CD14-positive monocyte (primary cell): Measurements from ENCODE around the gene LAMC1. TPM values are rescaled to one million over a fixed set of nuclear protein-coding genes. Genes with fewer than 3 reads are reported as not detected.
A peak's percentile ranks its signal among the peaks of the same experiment; 100 is the strongest.

Source experiments
- DNase-seq, 3 donors: peaks; one replicate each; pipeline ENCODE4 v3.0.0-alpha.2; 2011 to 2022
- H2AFZ ChIP-seq: 2 replicates; pipeline ENCODE4 v1.6.0; 2012; ENCODE audit warnings: mild to moderate bottlenecking, low read depth, low read length, inconsistent platforms; ENCODE audit not compliant: insufficient read depth, poor library complexity, severe bottlenecking
- H3K27ac ChIP-seq, 2 donors: 1 replicate in 1 of 2; 2 replicates in 1 of 2; pipeline ENCODE4 v1.5.1; 2012 to 2013; ENCODE audit warnings: low read length in 2 of 2, control low read depth in 1 of 2, inconsistent platforms in 1 of 2, low read depth in 1 of 2, mild to moderate bottlenecking in 1 of 2
- H3K27me3 ChIP-seq, 2 donors: one replicate each; pipeline versions ENCODE4 v1.6.0 to v1.6.1; 2011 to 2013; ENCODE audit warnings: low read length in 2 of 2; ENCODE audit not compliant: control insufficient read depth in 2 of 2, insufficient read depth in 2 of 2
- H3K36me3 ChIP-seq, 2 donors: replicated peaks in 1 of 2; 1 replicate in 1 of 2; 2 replicates in 1 of 2; pipeline versions ENCODE4 v1.5.1 to v1.6.1; 2012 to 2013; ENCODE audit warnings: low read length in 2 of 2, control low read depth in 1 of 2, inconsistent platforms in 1 of 2, mild to moderate bottlenecking in 1 of 2; ENCODE audit not compliant: insufficient read depth in 2 of 2, control insufficient read depth in 1 of 2
- H3K4me1 ChIP-seq, 2 donors: 1 replicate in 1 of 2; 2 replicates in 1 of 2; pipeline versions ENCODE4 v1.5.1 to v1.6.1; 2012 to 2013; ENCODE audit warnings: low read length in 2 of 2, control low read depth in 1 of 2, inconsistent platforms in 1 of 2, mild to moderate bottlenecking in 1 of 2, moderate library complexity in 1 of 2; ENCODE audit not compliant: insufficient read depth in 2 of 2, control insufficient read depth in 1 of 2
- H3K4me2 ChIP-seq: replicated peaks from 2 replicates; pipeline ENCODE3; 2012; ENCODE audit warnings: low read length, moderate library complexity, mild to moderate bottlenecking; ENCODE audit not compliant: poor library complexity, severe bottlenecking; ENCODE audit errors: extremely low read depth
- H3K4me3 ChIP-seq, 3 experiments: fragments of 200-600 bp in 1 of 3; sonication (generic) in 1 of 3; replicated peaks in 1 of 3; 1 replicate in 2 of 3; 2 replicates in 1 of 3; pipeline ENCODE4 v1.5.1; 2011 to 2013; ENCODE audit warnings: low read length in 3 of 3, mild to moderate bottlenecking in 3 of 3, control low read depth in 2 of 3, low read depth in 2 of 3, inconsistent platforms in 1 of 3, moderate library complexity in 1 of 3
- H3K79me2 ChIP-seq: 2 replicates; pipeline ENCODE4 v1.6.0; 2012; ENCODE audit warnings: mild to moderate bottlenecking, control low read depth, inconsistent platforms, low read length, moderate library complexity; ENCODE audit not compliant: insufficient read depth
- H3K9ac ChIP-seq: 2 replicates; pipeline ENCODE4 v1.6.0; 2017; ENCODE audit warnings: low read length, mild to moderate bottlenecking; ENCODE audit not compliant: insufficient read depth, poor library complexity, severe bottlenecking
- H3K9me3 ChIP-seq, 2 donors: replicated peaks in 1 of 2; 1 replicate in 1 of 2; 2 replicates in 1 of 2; pipeline versions ENCODE4 v1.5.1 to v1.6.1; 2012 to 2013; ENCODE audit warnings: low read length in 2 of 2, control low read depth in 1 of 2; ENCODE audit not compliant: control insufficient read depth in 1 of 2, insufficient read depth in 1 of 2
- H4K20me1 ChIP-seq: 2 replicates; pipeline ENCODE4 v1.6.0; 2012; ENCODE audit warnings: mild to moderate bottlenecking, low read length, control low read depth, moderate library complexity; ENCODE audit not compliant: insufficient read depth
- H3K27ac Mint-ChIP-seq, 7 donors: one replicate each; pipeline ENCODE4 v1.8.0; 2020; ENCODE audit warnings: mild to moderate bottlenecking in 7 of 7, mixed read lengths in 7 of 7, moderate library complexity in 6 of 7, inconsistent platforms in 2 of 7
- H3K27me3 Mint-ChIP-seq, 3 donors: one replicate each; pipeline ENCODE4 v1.8.0; 2021 to 2022; ENCODE audit warnings: low read depth in 3 of 3, mild to moderate bottlenecking in 3 of 3, mixed read lengths in 3 of 3, moderate library complexity in 3 of 3, inconsistent platforms in 1 of 3
- H3K36me3 Mint-ChIP-seq, 2 donors: one replicate each; pipeline ENCODE4 v1.8.0; 2020; ENCODE audit warnings: mixed read lengths in 2 of 2, inconsistent platforms in 1 of 2, mild to moderate bottlenecking in 1 of 2
- H3K4me1 Mint-ChIP-seq: one replicate; pipeline ENCODE4 v1.8.0; 2020; ENCODE audit warnings: mild to moderate bottlenecking, mixed read lengths
- H3K4me3 Mint-ChIP-seq, 2 donors: one replicate each; pipeline ENCODE4 v1.8.0; 2020; ENCODE audit warnings: mild to moderate bottlenecking in 2 of 2, mixed read lengths in 2 of 2, moderate library complexity in 1 of 2
- H3K9me3 Mint-ChIP-seq, 7 donors: one replicate each; pipeline ENCODE4 v1.8.0; 2020 to 2022; ENCODE audit warnings: mixed read lengths in 7 of 7, mild to moderate bottlenecking in 6 of 7, moderate library complexity in 6 of 7, inconsistent platforms in 2 of 7
- WGBS: methylation state at CpG from one replicate; pipeline ENCODE4 v1.1.5; 2013; ENCODE audit warnings: missing lambda C conversion rate; ENCODE audit not compliant: insufficient coverage; 5-methylcytosine and 5-hydroxymethylcytosine counted together
- intact Hi-C, 2 donors: fragments of 100-400 bp; cut with micrococcal nuclease; formaldehyde crosslinking; loops; one replicate each; pipeline versions ENCODE4 v1.15.0 to v1.15.1; 2023
- polyA plus RNA-seq, 3 donors: library from polyadenylated mRNA; depleted of rRNA in 1 of 3; unstranded in 2 of 3; stranded (reverse) in 1 of 3; fragments of 300-500 nt in 2 of 3; fragments of >200 nt in 1 of 3; fragmentation: Illumina TruSeq in 2 of 3; gene quantifications; 1 replicate in 2 of 3; 2 replicates in 1 of 3; pipeline ENCODE4 v1.2.3, GENCODE V29; 2012 to 2021
- TF ChIP-seq, protein P1 (sequence below): fragments of 200-600 bp; IDR thresholded peaks from one replicate; pipeline ENCODE4 v1.8.0; 2022; ENCODE audit warnings: antibody characterized with exemption, mild to moderate bottlenecking

Gene LAMC1
- polyA plus RNA-seq, 3 donors: 0.34 to 1.7 (median 0.95) TPM

DNA sequence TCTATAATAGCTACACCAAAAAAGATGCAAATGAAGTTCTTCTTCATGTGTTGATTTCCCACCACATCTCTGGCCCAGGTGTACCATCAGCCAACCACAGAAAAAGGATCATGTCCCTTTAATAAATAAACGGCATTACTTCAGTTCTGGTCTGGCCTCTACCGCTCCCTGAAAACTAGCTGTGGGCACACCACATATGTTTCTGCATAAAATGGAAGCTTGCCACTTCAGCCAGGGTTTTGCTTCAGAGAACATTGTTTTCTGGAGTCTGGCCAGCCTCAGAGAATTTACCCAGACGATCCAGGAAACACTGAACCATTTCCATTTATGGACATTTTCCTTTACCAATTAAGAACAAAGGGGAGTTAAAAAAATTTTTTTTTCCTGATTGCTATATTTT lies 157.0 kb downstream of the LAMC1 start:
- DNase-seq: no peak
- Histone ChIP-seq H3K79me2 (no peaks in the 10 kb centered on the region), H3K4me1 (no peaks in the 10 kb centered on the region), H3K4me2 (no peak overlapping the region), H3K9ac (no peak overlapping the region), H3K4me3 (no peak overlapping the region), H2AFZ (no peak overlapping the region), H4K20me1 (no peaks in the 10 kb centered on the region), H3K9me3 (no peaks in the 10 kb centered on the region), H3K27me3 (peaks cover 0 to 2% of the 10 kb centered on the region in 2 donors), H3K36me3 (no peaks in the 10 kb centered on the region), H3K27ac (no peak overlapping the region)
- peaks cover 7 to 17% (median 11%) of the 10 kb centered on the region in 3 donors for H3K27me3 Mint-ChIP-seq
- H3K36me3 Mint-ChIP-seq: no peaks in the 10 kb centered on the region
- 25% methylated on average over 2 of the region's 3 CpGs for whole genome bisulfite sequencing
- TF ChIP-seq, protein P1, sequence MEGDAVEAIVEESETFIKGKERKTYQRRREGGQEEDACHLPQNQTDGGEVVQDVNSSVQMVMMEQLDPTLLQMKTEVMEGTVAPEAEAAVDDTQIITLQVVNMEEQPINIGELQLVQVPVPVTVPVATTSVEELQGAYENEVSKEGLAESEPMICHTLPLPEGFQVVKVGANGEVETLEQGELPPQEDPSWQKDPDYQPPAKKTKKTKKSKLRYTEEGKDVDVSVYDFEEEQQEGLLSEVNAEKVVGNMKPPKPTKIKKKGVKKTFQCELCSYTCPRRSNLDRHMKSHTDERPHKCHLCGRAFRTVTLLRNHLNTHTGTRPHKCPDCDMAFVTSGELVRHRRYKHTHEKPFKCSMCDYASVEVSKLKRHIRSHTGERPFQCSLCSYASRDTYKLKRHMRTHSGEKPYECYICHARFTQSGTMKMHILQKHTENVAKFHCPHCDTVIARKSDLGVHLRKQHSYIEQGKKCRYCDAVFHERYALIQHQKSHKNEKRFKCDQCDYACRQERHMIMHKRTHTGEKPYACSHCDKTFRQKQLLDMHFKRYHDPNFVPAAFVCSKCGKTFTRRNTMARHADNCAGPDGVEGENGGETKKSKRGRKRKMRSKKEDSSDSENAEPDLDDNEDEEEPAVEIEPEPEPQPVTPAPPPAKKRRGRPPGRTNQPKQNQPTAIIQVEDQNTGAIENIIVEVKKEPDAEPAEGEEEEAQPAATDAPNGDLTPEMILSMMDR: no peak
- intact Hi-C loops: no loop called here
- no peaks in the 10 kb centered on the region for H3K4me1 Mint-ChIP-seq
- H3K9me3 Mint-ChIP-seq: no peaks in the 10 kb centered on the region
- no peak overlapping the region for H3K4me3 Mint-ChIP-seq
- H3K27ac Mint-ChIP-seq: no peak overlapping the region

DNA sequence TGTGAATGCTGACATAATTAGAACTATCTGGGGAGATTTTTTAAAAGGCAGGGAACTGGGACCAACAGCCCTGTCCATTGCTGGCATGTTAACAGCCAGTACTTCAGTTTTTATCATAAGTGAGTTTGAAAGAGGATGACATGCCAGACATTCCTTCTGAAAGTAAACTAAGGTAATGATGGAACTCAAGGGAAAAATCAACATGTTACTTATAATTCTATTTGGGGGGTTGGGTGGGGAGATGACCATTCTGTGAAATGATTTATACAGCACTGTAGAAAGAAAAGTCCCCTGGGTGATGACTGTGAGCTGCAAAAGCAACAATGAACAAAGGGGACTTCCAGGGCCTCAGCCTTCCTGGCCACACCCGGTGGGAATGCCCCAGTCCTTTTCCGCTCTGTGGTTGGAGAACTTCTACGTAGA lies 157.4 kb downstream of the LAMC1 start:
- Mint-ChIP-seq H3K4me1 (peaks cover under 1% of the 10 kb centered on the region), H3K27me3 (peaks cover 10 to 21% (median 15%) of the 10 kb centered on the region in 3 donors), H3K27ac (no peak overlapping the region), H3K36me3 (no peaks in the 10 kb centered on the region), H3K4me3 (no peak overlapping the region), H3K9me3 (peaks cover 0 to 3% (median under 1%) of the 10 kb centered on the region in 7 donors)
- Histone ChIP-seq H3K4me1 (no peaks in the 10 kb centered on the region), H3K27me3 (peaks cover 0 to 6% of the 10 kb centered on the region in 2 donors), H3K9me3 (no peaks in the 10 kb centered on the region), H3K4me2 (no peak overlapping the region), H3K36me3 (no peaks in the 10 kb centered on the region), H4K20me1 (no peaks in the 10 kb centered on the region), H3K79me2 (no peaks in the 10 kb centered on the region), H3K27ac (no peak overlapping the region), H3K9ac (no peak overlapping the region), H2AFZ (no peak overlapping the region), H3K4me3 (no peak overlapping the region)
- peak in 1 of 3 donors; percentile 6 for DNase-seq
- TF ChIP-seq, protein P1: no peak
- WGBS: 0% methylated on average over 1 of the region's 3 CpGs
- intact Hi-C loops: no loop called here
